Hypothalamus (tissue), 51 donors: ENCODE measurements around the gene PEX7.
"Not testable (repeated sequence)": the region's sequence is repeated elsewhere in the genome, so short reads cannot be mapped to it uniquely, and the experiment has no call there.

Experiments
- DNase-seq, 51 donors: peaks; one replicate each; lab custom pipeline; 2025; lab: John Stamatoyannopoulos, UW

Gene PEX7

GRCh38 chr6:136790411-136791295 is 31.7 kb upstream of the PEX7 start:
- DNase-seq, result no peak

GRCh38 chr6:136791296-136792094 is 30.9 kb upstream of the PEX7 start:
- peak in 35 of 51 donors; percentile 7 to 76 (median 35) for DNase-seq

DNA sequence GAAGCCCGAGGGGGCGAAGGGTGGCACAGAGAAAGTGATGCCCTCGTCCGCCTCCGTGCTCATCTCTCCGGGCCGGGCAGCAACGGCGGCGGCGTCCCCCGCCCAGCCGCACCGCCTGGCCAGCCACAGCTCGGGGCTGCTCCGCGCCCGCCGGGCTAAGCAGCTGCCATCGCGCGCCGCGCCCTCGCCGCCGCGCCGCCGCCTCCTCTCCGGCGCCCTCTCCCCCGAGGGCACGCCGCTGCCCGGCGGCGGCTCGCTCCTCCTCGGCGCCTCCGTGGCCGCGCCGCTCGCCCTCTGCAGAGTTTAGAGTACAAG is 30.3 kb upstream of the PEX7 start:
- DNase-seq, result peak in 2 of 51 donors; percentile 27 to 63

DNA sequence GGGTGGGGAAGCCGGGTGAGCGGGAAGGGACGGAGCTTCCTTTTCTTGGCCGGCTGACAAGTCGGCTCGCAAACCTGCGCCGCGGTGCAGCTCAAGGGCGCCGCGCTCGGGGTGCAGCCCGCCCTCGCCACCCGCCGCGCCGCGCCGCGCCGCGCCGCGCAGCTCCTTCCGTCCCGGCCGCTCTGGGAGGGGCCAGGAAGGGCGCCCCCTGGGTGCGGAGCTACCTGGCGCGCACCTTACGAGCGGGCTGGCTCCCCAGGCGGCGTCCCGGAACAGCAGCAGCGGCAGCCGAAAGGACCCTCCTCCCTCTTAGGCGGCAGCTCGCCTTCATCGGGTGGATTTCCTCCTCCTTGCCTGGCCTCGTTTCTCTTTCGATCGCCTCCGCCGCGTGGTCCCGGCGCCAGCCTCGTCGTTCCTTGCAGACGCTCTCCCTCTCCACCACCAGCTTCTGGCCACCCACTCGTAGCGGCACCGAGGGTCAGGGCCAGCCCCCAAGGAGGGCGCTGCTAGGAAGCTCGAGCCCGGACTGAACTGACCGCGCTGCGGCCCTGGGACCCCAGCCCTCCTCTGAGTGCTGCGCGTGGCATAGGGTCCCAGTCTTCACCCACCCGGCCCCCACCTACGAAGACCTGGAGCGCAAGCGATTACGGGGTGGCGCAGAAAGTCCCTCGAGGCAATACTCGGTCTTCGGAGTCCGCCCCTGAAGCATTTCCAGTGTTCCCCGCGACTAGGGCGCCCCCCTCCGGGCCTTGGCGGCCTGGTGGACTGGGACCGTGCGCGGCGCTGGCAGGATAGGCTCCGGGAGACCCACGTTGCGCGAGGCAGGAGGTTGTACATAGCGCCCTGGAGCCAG is 29.8 kb upstream of the PEX7 start, which contains the start of gene MAP3K5:
TSS of gene MAP3K5 (minus strand) at position 68 of the 853 bp plus-strand sequence. CDS start 320 bp downstream, outside the sequence.
- DNase-seq, result peak in 50 of 51 donors; percentile 40 to 89 (median 77)

DNA sequence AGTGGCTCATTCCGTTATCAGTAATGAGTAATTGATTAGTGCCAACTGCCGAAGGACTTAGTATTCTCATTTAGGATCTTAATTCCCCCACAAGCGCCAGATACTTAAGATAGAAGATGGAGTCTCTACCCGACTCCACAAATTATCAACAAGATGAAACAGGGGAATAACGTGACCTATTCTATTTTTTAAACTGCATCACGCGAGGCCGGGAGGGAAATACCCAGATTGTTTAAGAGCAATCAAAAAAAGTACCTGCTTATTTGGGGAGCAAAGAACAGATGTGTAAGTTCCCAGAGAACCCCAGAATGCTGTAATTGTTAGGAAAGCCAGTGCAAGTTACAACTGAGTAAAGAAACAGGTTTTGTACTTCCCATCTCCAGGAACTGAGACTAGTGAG is 29.0 kb upstream of the PEX7 start:
- DNase-seq, result no peak

DNA sequence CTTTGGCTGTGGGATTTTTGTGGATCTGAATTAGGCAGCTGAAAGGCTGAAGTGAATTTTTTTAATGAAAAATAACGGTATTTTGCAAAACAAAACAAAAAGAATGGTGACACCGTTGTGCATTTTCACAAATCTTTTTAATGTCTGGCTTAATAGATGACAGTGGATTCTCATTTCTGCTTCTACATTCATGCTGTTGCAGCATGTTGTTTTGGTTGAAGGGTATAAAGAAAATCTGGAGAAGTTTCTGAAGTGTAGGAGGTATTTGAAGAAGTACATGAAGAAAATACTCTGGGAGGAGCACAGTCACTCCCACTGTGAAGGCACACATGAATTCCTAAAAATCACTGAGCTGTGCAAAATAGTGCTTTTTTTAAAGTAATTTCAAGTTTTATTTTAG is 27.0 kb upstream of the PEX7 start:
- DNase-seq, result no peak

- no peak for DNase-seq
These were observed 26.4 kb upstream of the PEX7 start for GRCh38 chr6:136795996-136796395.

DNA sequence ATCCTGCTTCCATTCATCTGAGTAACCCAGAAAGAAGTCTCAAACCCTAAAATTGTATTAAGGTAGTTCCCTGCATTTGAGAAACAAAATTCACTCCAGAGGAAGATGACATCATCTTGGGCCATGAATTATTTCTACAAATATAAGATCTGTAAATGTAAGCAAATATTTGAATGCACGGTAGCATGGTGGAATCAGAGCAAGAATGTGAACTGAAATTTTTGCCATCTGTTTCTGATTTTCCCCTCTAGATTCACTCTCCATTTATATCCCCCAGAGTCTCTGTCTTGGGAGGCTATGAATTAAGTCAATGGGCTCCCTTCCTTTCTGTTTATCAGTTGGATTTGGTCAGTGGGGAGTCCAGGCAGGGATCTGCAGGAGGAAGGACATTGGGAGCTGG is 24.3 kb upstream of the PEX7 start:
- DNase-seq, result no peak

DNA sequence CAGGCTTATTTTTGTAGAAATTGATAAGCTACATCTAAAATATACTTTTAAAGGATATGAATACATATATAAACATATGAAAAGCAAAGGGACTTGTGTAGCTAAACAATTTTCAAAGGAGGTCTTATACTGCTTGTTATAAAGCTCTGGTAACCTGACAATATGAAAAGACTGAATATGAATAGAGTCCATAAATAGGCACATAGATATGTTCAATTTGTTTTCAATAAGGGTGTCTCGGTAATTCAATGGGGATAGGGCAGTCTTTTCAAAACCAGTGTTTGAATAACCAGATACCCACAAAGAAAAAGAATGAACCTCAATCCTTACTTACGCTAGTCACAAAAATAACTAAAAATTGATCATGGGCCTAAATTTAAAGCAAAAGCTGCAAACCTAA is 20.8 kb upstream of the PEX7 start:
- no peak for DNase-seq

- DNase-seq, result no peak
These were observed 18.8 kb upstream of the PEX7 start for GRCh38 chr6:136803608-136804007.

- DNase-seq, result no peak
These were observed 13.1 kb upstream of the PEX7 start for GRCh38 chr6:136809091-136809860.

- no peak for DNase-seq
These were observed 11.1 kb upstream of the PEX7 start for GRCh38 chr6:136811272-136811671.

GRCh38 chr6:136812174-136812573 is 10.2 kb upstream of the PEX7 start:
- no peak for DNase-seq

DNA sequence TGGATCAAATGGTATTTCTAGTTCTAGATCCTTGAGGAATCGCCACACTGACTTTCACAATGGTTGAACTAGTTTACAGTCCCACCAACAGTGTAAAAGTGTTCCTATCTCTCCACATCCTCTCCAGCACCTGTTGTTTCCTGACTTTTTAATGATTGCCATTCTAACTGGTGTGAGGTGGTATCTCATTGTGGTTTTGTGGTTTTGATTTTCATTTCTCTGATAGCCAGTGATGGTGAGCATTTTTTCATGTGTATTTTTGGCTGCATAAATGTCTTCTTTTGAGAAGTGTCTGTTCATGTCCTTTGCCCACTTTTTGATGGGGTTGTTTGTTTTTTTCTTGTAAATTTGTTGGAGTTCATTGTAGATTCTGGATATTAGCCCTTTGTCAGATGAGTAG is 6.8 kb upstream of the PEX7 start:
- not testable (repeated sequence) for DNase-seq

- no peak for DNase-seq
These were observed 5.7 kb upstream of the PEX7 start for GRCh38 chr6:136816656-136817055.

DNA sequence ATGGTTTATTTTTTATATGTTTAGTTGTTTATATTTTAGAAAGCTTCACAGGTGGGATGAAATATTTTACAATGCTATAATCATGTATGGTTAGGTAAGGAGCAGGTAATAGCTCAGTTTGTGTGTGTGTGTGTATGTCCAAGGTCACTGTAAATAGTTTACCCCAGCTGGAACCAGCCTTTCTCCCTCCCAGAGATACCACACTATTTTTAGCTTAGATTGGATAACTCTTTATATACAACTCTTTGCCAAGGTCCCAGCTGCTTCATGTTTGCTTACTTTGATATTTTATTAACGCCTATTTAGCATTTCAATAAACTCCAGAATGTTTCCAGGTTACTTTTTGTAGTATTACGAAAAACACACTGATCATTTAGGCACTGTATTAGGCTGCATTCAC is 1.8 kb upstream of the PEX7 start:
- DNase-seq, result no peak

GRCh38 chr6:136822046-136822375 is 381 bp upstream of the PEX7 start:
- DNase-seq, result peak in 11 of 51 donors; percentile 16 to 47 (median 26)

GRCh38 chr6:136823128-136823660 is 802 bp downstream of the PEX7 start:
- DNase-seq, result peak in 3 of 51 donors; percentile 16 to 44 (median 30)

DNA sequence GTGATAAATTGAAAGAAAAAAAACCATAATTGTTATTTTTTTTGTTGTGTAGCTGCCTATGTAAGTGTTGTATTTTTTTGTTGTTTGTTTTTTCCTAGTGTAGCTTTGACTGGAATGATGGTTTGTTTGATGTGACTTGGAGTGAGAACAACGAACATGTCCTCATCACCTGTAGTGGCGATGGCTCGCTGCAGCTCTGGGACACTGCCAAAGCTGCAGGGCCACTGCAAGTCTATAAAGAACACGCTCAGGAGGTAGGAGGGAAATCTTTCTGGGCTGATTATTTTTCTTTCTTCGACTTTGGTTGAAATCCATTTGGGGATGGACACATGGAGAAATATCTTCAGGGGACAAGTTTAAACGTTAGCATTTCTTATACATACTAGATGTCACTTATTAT is 3.8 kb downstream of the PEX7 start:
- DNase-seq, result no peak
